Nephron (organoid): ENCODE results near the gene GRIK4.

Experiments used
- H3K27ac Mint-ChIP-seq, 3 experiments: 2 replicates each; pipeline ENCODE4 v1.8.0; 2020; ENCODE audit warnings: mixed read lengths in 3 of 3, mild to moderate bottlenecking in 2 of 3, moderate library complexity in 1 of 3
- H3K27me3 Mint-ChIP-seq: 2 replicates; pipeline ENCODE4 v1.8.0; 2021; ENCODE audit warnings: low read depth, mild to moderate bottlenecking, moderate library complexity, mixed read lengths
- H3K36me3 Mint-ChIP-seq: 2 replicates; pipeline ENCODE4 v1.8.0; 2020; ENCODE audit warnings: low read depth, mixed read lengths
- H3K4me1 Mint-ChIP-seq: 2 replicates; pipeline ENCODE4 v1.8.0; 2020; ENCODE audit warnings: mixed read lengths
- H3K4me3 Mint-ChIP-seq, 3 experiments: 2 replicates each; pipeline ENCODE4 v1.8.0; 2020; ENCODE audit warnings: mild to moderate bottlenecking in 3 of 3, mixed read lengths in 3 of 3, moderate library complexity in 2 of 3
- H3K9me3 Mint-ChIP-seq: 2 replicates; pipeline ENCODE4 v1.8.0; 2020; ENCODE audit warnings: mixed read lengths
- TF ChIP-seq, protein P1 (sequence below), 3 experiments: fragments of 200-600 bp; sonication (generic); IDR thresholded peaks; one replicate each; pipeline ENCODE4 v1.5.0; 2021; ENCODE audit warnings: antibody characterized with exemption in 3 of 3; ENCODE audit not compliant: unreplicated experiment in 3 of 3

Gene GRIK4

DNA sequence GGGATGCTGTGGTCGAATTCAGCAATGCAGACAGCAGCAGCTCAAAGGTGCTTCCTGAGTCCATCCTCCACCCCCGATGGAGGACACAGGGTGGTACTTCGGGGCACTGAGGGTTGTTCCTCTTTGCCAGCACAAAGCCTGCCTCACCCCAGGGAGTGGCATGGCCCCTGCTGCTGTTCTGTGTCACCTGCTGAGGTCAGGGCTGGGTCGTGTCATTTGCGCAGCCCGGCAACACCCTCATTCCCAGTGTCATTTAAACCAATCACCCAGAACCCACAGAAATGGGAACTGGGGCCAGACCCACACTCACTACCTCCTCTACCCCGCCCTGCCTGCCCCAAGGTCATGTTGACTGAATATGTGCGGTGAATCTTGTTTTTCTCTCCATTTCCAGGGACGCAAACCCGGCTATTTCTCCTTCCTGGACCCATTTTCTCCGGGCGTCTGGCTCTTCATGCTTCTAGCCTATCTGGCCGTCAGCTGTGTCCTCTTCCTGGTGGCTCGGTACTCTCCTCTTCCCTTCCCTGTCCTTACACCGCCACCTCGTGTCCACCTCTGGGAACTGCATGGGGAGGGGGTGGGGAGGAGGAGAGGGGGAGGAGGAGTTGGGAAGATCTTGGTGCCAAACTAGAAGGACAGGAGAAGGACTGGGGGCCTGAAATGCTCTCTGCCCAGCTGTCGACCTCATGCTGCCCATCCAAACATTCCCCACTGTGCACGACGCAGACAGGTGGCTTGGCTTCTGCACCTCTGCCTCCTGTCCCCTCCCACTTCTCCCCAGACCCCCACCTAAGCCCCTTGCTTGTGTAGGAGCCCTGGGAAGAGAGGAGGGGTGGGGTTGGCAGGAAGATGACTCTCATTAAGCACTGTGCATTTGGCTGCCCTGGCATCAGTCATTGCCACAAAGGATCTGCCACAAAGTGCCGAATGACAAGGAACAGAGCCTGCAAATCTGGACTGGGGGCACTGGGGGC lies 441.2 kb downstream of the GRIK4 start:
- Mint-ChIP-seq H3K27ac (peak overlapping the region in 1 of 3 experiments; percentile 11), H3K27me3 (peaks cover 19% of the 10 kb centered on the region), H3K36me3 (no peaks in the 10 kb centered on the region), H3K4me3 (peak overlapping the region in 2 of 3 experiments; percentile 3 to 14), H3K9me3 (no peaks in the 10 kb centered on the region), H3K4me1 (peaks cover 12% of the 10 kb centered on the region)
- TF ChIP-seq, protein P1, sequence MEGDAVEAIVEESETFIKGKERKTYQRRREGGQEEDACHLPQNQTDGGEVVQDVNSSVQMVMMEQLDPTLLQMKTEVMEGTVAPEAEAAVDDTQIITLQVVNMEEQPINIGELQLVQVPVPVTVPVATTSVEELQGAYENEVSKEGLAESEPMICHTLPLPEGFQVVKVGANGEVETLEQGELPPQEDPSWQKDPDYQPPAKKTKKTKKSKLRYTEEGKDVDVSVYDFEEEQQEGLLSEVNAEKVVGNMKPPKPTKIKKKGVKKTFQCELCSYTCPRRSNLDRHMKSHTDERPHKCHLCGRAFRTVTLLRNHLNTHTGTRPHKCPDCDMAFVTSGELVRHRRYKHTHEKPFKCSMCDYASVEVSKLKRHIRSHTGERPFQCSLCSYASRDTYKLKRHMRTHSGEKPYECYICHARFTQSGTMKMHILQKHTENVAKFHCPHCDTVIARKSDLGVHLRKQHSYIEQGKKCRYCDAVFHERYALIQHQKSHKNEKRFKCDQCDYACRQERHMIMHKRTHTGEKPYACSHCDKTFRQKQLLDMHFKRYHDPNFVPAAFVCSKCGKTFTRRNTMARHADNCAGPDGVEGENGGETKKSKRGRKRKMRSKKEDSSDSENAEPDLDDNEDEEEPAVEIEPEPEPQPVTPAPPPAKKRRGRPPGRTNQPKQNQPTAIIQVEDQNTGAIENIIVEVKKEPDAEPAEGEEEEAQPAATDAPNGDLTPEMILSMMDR (IDR thresholded peaks at IDR 0.05; ENCODE audit: unreplicated experiment in 3 of 3): peak; percentile 68 to 84 (median 75)

DNA sequence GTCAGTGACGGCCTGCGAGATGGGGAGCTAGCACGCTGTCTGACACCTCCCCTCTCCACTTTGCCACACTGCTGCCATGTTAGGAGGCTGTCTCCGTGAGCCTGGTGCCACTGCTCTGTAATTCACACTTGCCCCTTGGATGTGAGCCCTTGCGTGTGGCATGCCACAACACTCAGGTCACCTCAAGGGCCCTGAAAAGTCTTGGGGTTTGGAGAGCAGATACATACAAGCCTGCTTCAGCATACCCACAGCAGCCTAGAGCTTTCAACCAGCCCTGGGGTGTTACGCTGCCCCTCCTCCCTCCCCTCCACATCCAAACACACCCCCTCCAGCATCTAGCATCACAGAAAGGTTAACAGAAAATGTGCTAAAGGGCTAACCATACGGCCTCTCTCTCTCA lies 442.8 kb downstream of the GRIK4 start:
- Mint-ChIP-seq H3K9me3 (no peaks in the 10 kb centered on the region), H3K27me3 (peaks cover 8% of the 10 kb centered on the region), H3K27ac (no peak overlapping the region), H3K4me1 (peaks cover 12% of the 10 kb centered on the region), H3K4me3 (no peak overlapping the region), H3K36me3 (no peaks in the 10 kb centered on the region)
- TF ChIP-seq, protein P1 (IDR thresholded peaks at IDR 0.05; ENCODE audit: unreplicated experiment in 3 of 3): no peak

GRCh38 chr11:120956710-120957495 lies 445.4 kb downstream of the GRIK4 start:
- peak overlapping the region in 1 of 3 experiments; percentile 9 for H3K27ac Mint-ChIP-seq
- H3K36me3 Mint-ChIP-seq: no peaks in the 10 kb centered on the region
- peaks cover 12% of the 10 kb centered on the region for H3K27me3 Mint-ChIP-seq
- peaks cover 12% of the 10 kb centered on the region for H3K4me1 Mint-ChIP-seq
- no peaks in the 10 kb centered on the region for H3K9me3 Mint-ChIP-seq
- TF ChIP-seq, protein P1 (IDR thresholded peaks at IDR 0.05; ENCODE audit: unreplicated experiment in 3 of 3): no peak
- no peak overlapping the region for H3K4me3 Mint-ChIP-seq

DNA sequence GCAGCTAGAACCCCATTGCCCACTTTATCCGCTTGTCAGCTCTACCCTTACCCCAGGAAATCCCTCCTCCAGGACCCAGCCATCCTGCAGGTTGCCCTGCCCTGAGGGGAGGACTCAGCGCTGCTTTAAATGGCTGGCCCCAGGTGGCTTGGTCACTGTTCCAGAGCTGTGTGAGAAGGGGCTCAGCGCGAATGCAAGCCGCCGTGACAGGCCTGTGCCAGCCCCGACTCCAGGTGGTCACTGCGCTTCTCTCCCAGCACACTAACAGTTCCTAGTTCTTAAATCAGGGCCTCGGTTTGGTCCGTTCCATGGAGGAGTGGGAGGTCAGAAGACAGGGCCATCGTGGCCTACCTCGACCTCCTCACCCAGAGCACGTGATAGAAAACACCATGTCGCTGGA lies 446.6 kb downstream of the GRIK4 start:
- TF ChIP-seq, protein P1 (IDR thresholded peaks at IDR 0.05; ENCODE audit: unreplicated experiment in 3 of 3): no peak
- H3K27ac Mint-ChIP-seq: no peak overlapping the region
- H3K4me1 Mint-ChIP-seq: peaks cover 7% of the 10 kb centered on the region
- peaks cover 12% of the 10 kb centered on the region for H3K27me3 Mint-ChIP-seq
- H3K36me3 Mint-ChIP-seq: no peaks in the 10 kb centered on the region
- H3K9me3 Mint-ChIP-seq: no peaks in the 10 kb centered on the region
- no peak overlapping the region for H3K4me3 Mint-ChIP-seq

GRCh38 chr11:120959189-120959588 lies 447.6 kb downstream of the GRIK4 start:
- no peak overlapping the region for H3K4me3 Mint-ChIP-seq
- peaks cover 15% of the 10 kb centered on the region for H3K27me3 Mint-ChIP-seq
- peaks cover 7% of the 10 kb centered on the region for H3K4me1 Mint-ChIP-seq
- no peaks in the 10 kb centered on the region for H3K36me3 Mint-ChIP-seq
- TF ChIP-seq, protein P1 (IDR thresholded peaks at IDR 0.05; ENCODE audit: unreplicated experiment in 3 of 3): no peak
- H3K27ac Mint-ChIP-seq: no peak overlapping the region
- H3K9me3 Mint-ChIP-seq: no peaks in the 10 kb centered on the region
